Gastrocnemius medialis (tissue), 4 donors: ENCODE results near the gene EMB. TPM values are rescaled to one million over a fixed set of nuclear protein-coding genes. Genes with fewer than 3 reads are reported as not detected.
"Not testable (repeated sequence)": the region's sequence is repeated elsewhere in the genome, so short reads cannot be mapped to it uniquely, and the experiment has no call there.

ENCODE experiments used
- ATAC-seq, 2 donors: fragments of 150-250 bp; one replicate each; pipeline ENCODE4 v1.9.1; 2016
- DNase-seq, 2 donors: peaks; one replicate each; pipeline ENCODE4 v3.0.0-alpha.2; 2019
- H3K27ac ChIP-seq, 4 donors: fragments of 200-600 bp; sonication (generic); 1 replicate in 1 of 4; 2 replicates in 3 of 4; pipeline ENCODE4 v1.5.1; 2016 to 2018; ENCODE audit warnings: mild to moderate bottlenecking in 2 of 4, moderate library complexity in 1 of 4
- H3K27me3 ChIP-seq, 3 donors: fragments of 200-600 bp; sonication (generic) in 2 of 3; 1 replicate in 1 of 3; 2 replicates in 2 of 3; pipeline versions ENCODE4 v1.5.1 to v1.6.0; 2016 to 2019; ENCODE audit warnings: mild to moderate bottlenecking in 1 of 3, moderate library complexity in 1 of 3
- H3K36me3 ChIP-seq, 2 donors: fragments of 200-600 bp; sonication (generic) in 1 of 2; one replicate each; pipeline ENCODE4 v1.5.1; 2017 to 2018
- H3K4me1 ChIP-seq, 2 donors: fragments of 200-600 bp; sonication (generic) in 1 of 2; one replicate each; pipeline ENCODE4 v1.5.1; 2016 to 2017; ENCODE audit warnings: mild to moderate bottlenecking in 2 of 2
- H3K4me3 ChIP-seq, 4 donors: fragments of 200-600 bp; sonication (generic) in 3 of 4; 1 replicate in 1 of 4; 2 replicates in 3 of 4; pipeline ENCODE4 v1.5.1; 2016 to 2019; ENCODE audit warnings: mild to moderate bottlenecking in 2 of 4
- H3K9me3 ChIP-seq, 3 donors: fragments of 200-600 bp; sonication (generic) in 2 of 3; 1 replicate in 1 of 3; 2 replicates in 2 of 3; pipeline ENCODE4 v1.5.1; 2016 to 2019
- CTCF ChIP-seq, 5 experiments: fragments of 450-650 bp in 3 of 5; fragments of 200-600 bp in 2 of 5; sonication (generic) in 2 of 5; IDR thresholded peaks in 4 of 5; conservative IDR thresholded peaks in 1 of 5; 1 replicate in 4 of 5; 2 replicates in 1 of 5; pipeline ENCODE4 v1.5.1; 2016 to 2019; ENCODE audit warnings: antibody characterized with exemption in 5 of 5, mild to moderate bottlenecking in 3 of 5, moderate library complexity in 3 of 5
- POLR2A ChIP-seq, 2 donors: fragments of 450-650 bp; IDR thresholded peaks; one replicate each; pipeline ENCODE4 v1.6.1; 2017; ENCODE audit warnings: antibody characterized with exemption in 2 of 2, mild to moderate bottlenecking in 2 of 2, moderate library complexity in 2 of 2
- in situ Hi-C, 4 donors: fragments of 200-750 bp; cut with MboI; loops; one replicate each; pipeline versions ENCODE4 v1.15.0 to v1.8.0; 2017; ENCODE audit warnings: low sequenced_read_pairs in 4 of 4
- intact Hi-C: fragments of 100-400 bp; cut with DNase I; formaldehyde crosslinking; loops from one replicate; pipeline ENCODE4 v1.15.1; 2023; ENCODE audit warnings: low total_unique reads
- total RNA-seq, 4 donors: library from RNA; depleted of rRNA; stranded (reverse); fragments of >200 nt; gene quantifications; one replicate each; pipeline versions ENCODE4 v1.1.0 to v1.2.3, GENCODE V29; 2016

EMB gene
- total RNA-seq, 4 donors from 2014 or later: 1.9 to 5.3 (median 2.4) TPM

DNA sequence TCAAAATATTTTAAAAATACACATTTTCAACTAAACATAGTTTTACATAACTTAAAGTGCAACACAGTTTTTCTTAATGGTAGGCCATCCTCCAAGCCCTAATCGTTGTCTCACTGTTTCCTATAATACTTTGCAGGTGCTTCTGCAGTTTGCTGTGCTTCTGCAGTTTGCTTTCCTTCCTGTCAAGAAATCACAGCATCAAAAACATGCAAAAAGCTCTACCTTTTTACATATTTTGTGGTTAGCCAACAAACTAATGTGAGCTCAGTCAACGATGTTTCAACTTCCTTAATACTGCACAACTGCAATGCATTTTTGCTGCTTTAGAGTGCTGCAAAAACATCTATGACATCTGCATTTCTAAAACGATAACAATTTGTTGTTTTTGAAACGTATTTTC lies 25.2 kb downstream of the EMB start:
- DNase-seq (no peak), ATAC-seq (no peak)
- H3K9me3 ChIP-seq: no peaks in the 10 kb centered on the region
- H3K27ac ChIP-seq: no peak overlapping the region
- TF ChIP-seq POLR2A (IDR thresholded peaks at IDR 0.05): no peak
- no peak for TF ChIP-seq CTCF (IDR thresholded peaks at IDR 0.05 in 4 of 5, conservative IDR thresholded peaks at IDR 0.05 in 1 of 5)
- in situ Hi-C loops: no loop called here
- H3K27me3 ChIP-seq: no peaks in the 10 kb centered on the region
- intact Hi-C loops: no loop called here
- H3K36me3 ChIP-seq: no peaks in the 10 kb centered on the region
- no peak overlapping the region for H3K4me3 ChIP-seq
- no peaks in the 10 kb centered on the region for H3K4me1 ChIP-seq

- H3K27ac ChIP-seq, DNase-seq, H3K36me3 ChIP-seq, intact Hi-C loops, H3K4me3 ChIP-seq, H3K27me3 ChIP-seq, ATAC-seq, in situ Hi-C loops, H3K4me1 ChIP-seq, H3K9me3 ChIP-seq: not testable (repeated sequence)
Measured at GRCh38 chr5:50410932-50411331, 30.2 kb downstream of the EMB start.

- TF ChIP-seq POLR2A (IDR thresholded peaks at IDR 0.05) (no peak), CTCF (IDR thresholded peaks at IDR 0.05 in 4 of 5, conservative IDR thresholded peaks at IDR 0.05 in 1 of 5) (no peak)
- in situ Hi-C loops: no loop called here
- no peaks in the 10 kb centered on the region for H3K4me1 ChIP-seq
- H3K4me3 ChIP-seq: no peak overlapping the region
- DNase-seq (no peak), ATAC-seq (no peak)
- H3K9me3 ChIP-seq: no peaks in the 10 kb centered on the region
- no peaks in the 10 kb centered on the region for H3K27me3 ChIP-seq
- H3K27ac ChIP-seq: no peak overlapping the region
- intact Hi-C loops: no loop called here
- H3K36me3 ChIP-seq: no peaks in the 10 kb centered on the region
Measured at GRCh38 chr5:50406877-50407276, 34.2 kb downstream of the EMB start.

GRCh38 chr5:50401336-50401735 lies 39.8 kb downstream of the EMB start:
- no peak overlapping the region for H3K27ac ChIP-seq
- no peak for ATAC-seq
- intact Hi-C loops: no loop called here

DNA sequence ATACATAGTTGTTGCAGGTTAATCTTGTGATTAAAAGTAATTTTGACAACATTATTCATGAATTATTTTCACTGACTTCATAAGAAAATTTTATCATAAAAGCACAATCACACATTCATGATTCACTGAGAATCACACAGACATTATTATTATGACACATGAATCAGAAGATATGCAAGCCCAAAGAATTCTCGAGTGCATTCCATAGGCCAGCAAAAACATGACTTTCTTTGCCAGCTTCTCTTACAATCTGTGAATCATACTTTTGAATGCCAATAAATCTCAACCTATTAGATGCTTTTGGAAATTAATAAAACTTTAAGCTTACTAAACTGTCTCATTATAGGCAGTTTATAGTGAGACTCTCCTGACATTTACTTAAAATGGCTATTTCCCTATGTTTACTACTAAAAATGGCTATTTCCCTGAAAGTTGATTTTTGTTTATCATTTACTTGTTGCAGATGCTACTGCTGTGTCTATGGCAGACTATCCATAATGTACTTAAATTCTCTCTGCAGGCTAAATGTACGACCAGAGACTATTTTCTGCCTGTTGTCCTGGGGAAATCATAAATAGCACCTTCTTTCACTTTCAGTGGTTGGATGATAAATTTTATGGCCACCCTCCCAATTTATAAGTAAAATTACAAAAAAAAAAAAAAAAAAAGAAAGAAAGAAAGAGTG lies 47.0 kb downstream of the EMB start:
- intact Hi-C loops, in situ Hi-C loops, H3K27ac ChIP-seq, H3K27me3 ChIP-seq, DNase-seq, H3K9me3 ChIP-seq, H3K4me3 ChIP-seq, ATAC-seq, H3K4me1 ChIP-seq, H3K36me3 ChIP-seq: not testable (repeated sequence)

More at GRCh38 chr5:50401336-50401735, 39.8 kb downstream of the EMB start:
- in situ Hi-C loops: no loop called here
- Histone ChIP-seq H3K4me1 (no peaks in the 10 kb centered on the region), H3K27me3 (no peaks in the 10 kb centered on the region), H3K9me3 (no peaks in the 10 kb centered on the region), H3K4me3 (no peak overlapping the region), H3K36me3 (no peaks in the 10 kb centered on the region)
- DNase-seq: no peak
- TF ChIP-seq CTCF (IDR thresholded peaks at IDR 0.05 in 4 of 5, conservative IDR thresholded peaks at IDR 0.05 in 1 of 5) (no peak), POLR2A (IDR thresholded peaks at IDR 0.05) (no peak)

GRCh38 chr5:50392289-50392688 lies 48.8 kb downstream of the EMB start:
- in situ Hi-C loops, intact Hi-C loops, ATAC-seq, H3K27me3 ChIP-seq, H3K27ac ChIP-seq, H3K9me3 ChIP-seq, H3K4me1 ChIP-seq, H3K36me3 ChIP-seq, DNase-seq, H3K4me3 ChIP-seq: not testable (repeated sequence)

- H3K27ac ChIP-seq, in situ Hi-C loops, H3K9me3 ChIP-seq, H3K36me3 ChIP-seq, ATAC-seq, H3K4me1 ChIP-seq, intact Hi-C loops, DNase-seq, H3K4me3 ChIP-seq, H3K27me3 ChIP-seq: not testable (repeated sequence)
Measured at GRCh38 chr5:50384381-50384780, 56.7 kb downstream of the EMB start.

- ATAC-seq, H3K9me3 ChIP-seq, H3K27me3 ChIP-seq, H3K4me3 ChIP-seq, DNase-seq, H3K4me1 ChIP-seq, intact Hi-C loops, in situ Hi-C loops, H3K36me3 ChIP-seq, H3K27ac ChIP-seq: not testable (repeated sequence)
Measured at GRCh38 chr5:50376696-50377095, 64.4 kb downstream of the EMB start.

DNA sequence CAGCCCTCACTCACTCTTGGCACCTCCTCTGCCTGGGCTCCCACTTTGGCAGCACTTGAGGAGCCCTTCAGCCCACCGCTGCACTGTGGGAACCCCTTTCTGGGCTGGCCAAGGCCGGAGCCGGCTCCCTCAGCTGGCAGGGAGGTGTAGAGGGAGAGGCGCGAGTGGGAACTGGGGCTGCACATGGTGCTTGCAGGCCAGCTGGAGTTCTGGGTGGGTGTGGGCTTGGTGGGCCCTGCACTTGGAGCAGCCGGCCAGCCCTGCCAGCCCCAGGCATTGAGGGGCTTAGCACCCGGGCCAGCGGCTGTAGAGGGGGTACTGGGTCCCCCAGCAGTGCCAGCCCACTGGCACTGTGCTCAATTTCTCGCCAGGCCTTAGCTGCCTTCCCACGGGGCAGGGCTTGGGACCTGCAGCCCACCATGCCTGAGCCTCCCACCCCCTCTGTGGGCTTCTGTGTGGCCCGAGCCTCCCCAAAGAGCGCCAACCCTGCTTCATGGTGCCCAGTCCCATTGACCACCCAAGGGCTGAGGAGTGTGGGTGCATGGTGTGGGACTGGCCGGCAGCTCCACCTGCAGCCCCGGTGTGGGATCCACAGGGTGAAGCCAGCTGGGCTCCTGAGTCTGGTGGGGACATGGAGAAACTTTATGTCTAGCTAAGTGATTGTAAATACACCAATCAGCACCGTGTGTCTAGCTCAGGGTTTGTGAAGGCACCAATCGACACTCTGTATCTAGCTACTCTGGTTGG lies 71.6 kb downstream of the EMB start:
- H3K4me1 ChIP-seq, H3K36me3 ChIP-seq, intact Hi-C loops, H3K4me3 ChIP-seq, H3K9me3 ChIP-seq, H3K27ac ChIP-seq, ATAC-seq, H3K27me3 ChIP-seq, DNase-seq, in situ Hi-C loops: not testable (repeated sequence)
